Prostate gland (tissue), 2 donors: ENCODE data around the gene TNFAIP3. TPM values are rescaled to one million over a fixed set of nuclear protein-coding genes. Genes with fewer than 3 reads are reported as not detected.

Experiments
- total RNA-seq, 2 donors: library from RNA; depleted of rRNA; stranded (reverse); fragments of >200 nt; gene quantifications; one replicate each; pipeline ENCODE4 v1.1.0, GENCODE V29; 2016

Gene TNFAIP3
- total RNA-seq, 2 donors from 2014 or later = 13.0 to 19.9 TPM

Other genes starting within 250 kb of the TNFAIP3 start
- gene PERP, start 240.2 kb downstream of the TNFAIP3 start, total RNA-seq = 100 to 1,000 TPM in 1 of 2 donors, 10 to 100 TPM in 1; 64.4 to 149 TPM